Measurements from ENCODE around the gene KRTAP19-2. TPM values are rescaled to one million over a fixed set of nuclear protein-coding genes. Genes with fewer than 3 reads are reported as not detected.

Gene KRTAP19-2
- total and polyA plus RNA-seq, 9 of the 15 experiments (the other 6 are each of a cell fraction or from before 2014, with no cell fraction given) = not detected

DNA sequence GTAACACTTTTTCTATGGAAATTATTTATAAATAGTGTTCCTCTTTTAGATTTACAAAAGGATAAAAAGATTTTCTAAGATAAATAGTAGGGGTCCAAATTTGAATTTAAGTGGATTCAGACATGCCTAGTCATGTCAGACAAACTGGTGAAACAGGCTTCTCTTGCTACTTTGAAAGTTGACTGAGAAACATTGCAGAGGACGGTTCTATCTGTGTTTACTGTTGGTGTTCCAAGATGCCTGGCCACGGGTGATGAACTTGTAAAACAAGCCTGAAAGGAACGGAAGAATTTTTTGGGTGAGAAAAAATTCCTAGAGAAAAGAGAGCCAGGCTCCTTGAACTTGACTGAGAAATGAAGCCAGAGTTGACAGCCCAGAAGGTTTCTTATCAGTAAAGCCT is 9.2 kb downstream of the KRTAP19-2 start:
- ATAC-seq (no peak), FAIRE-seq (no peak), DNase-seq (ENCODE audit: extremely low read depth in 1 of 4, low spot score in 3 of 4) (no peak)
- in situ Hi-C loops (cut with MboI) = no loop called here
- Histone ChIP-seq H3K79me2 (ENCODE audit: control insufficient read depth, insufficient read depth, low read length) (no peaks in the 10 kb centered on the region), H3K27ac (ENCODE audit: extremely low read depth, low read depth, low read length) (no peak overlapping the region), H2AFZ (ENCODE audit: low read depth, low read length) (no peak overlapping the region), H3K4me3 (no peak overlapping the region), H3K4me1 (replicated peaks in 1 of 2; ENCODE audit: control insufficient read depth in 2 of 2, insufficient read depth in 2 of 2, low read length in 2 of 2) (no peaks in the 10 kb centered on the region), H3K4me2 (ENCODE audit: insufficient read depth, low read length) (no peak overlapping the region), H4K20me1 (replicated peaks; ENCODE audit: control insufficient read depth, insufficient read depth, low read length) (no peaks in the 10 kb centered on the region), H3K27me3 (ENCODE audit: control insufficient read depth in 2 of 2, insufficient read depth in 2 of 2, low read length in 2 of 2) (no peaks in the 10 kb centered on the region), H3K9ac (ENCODE audit: insufficient read depth in 1 of 2, low read depth in 2 of 2, low read length in 2 of 2) (no peak overlapping the region), H3K9me3 (replicated peaks; ENCODE audit: control insufficient read depth, insufficient read depth, low read depth, low read length) (no peaks in the 10 kb centered on the region; the same call in 1 of the 2 replicates), H3K9me1 (ENCODE audit: control insufficient read depth, insufficient read depth, low read length) (no peaks in the 10 kb centered on the region), H3K36me3 (ENCODE audit: control insufficient read depth, insufficient read depth, low read length) (no peaks in the 10 kb centered on the region)
- BruUV-seq (replicated peaks) = no TSS peak
- ChIA-PET CTCF (ENCODE audit: low intra/inter-chr PET ratio) (no interaction called here), POLR2A (no interaction called here)
- 0% methylated on average over 3 of the region's 3 CpGs for WGBS (ENCODE audit: insufficient coverage, low coverage, missing lambda C conversion rate)
- no peak for TF ChIP-seq RFX7 (CRISPR knock-in tag; IDR thresholded peaks at IDR 0.05)
- no peak for TF ChIP-seq TRIM28 (IDR thresholded peaks at IDR 0.05)
- no peak for TF ChIP-seq NCOA4 (IDR thresholded peaks at IDR 0.05; ENCODE audit: partially characterized antibody)
- TF ChIP-seq, protein P1, sequence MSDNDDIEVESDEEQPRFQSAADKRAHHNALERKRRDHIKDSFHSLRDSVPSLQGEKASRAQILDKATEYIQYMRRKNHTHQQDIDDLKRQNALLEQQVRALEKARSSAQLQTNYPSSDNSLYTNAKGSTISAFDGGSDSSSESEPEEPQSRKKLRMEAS (CRISPR knock-in tag; IDR thresholded peaks at IDR 0.05) = no peak
- no peak for TF ChIP-seq SRSF9 (IDR thresholded peaks at IDR 0.05; ENCODE audit: borderline replicate concordance, low read depth, low read length)
- TF ChIP-seq IRF2 (CRISPR knock-in tag; IDR thresholded peaks at IDR 0.05) = no peak
- no peak for TF ChIP-seq RFX5 (IDR thresholded peaks at IDR 0.05; ENCODE audit: low read depth, low read length)
- TF ChIP-seq TEAD1 (CRISPR knock-in tag; IDR thresholded peaks at IDR 0.05) = no peak
- no peak for TF ChIP-seq KDM1A (IDR thresholded peaks at IDR 0.05)
- TF ChIP-seq SIN3A (IDR thresholded peaks at IDR 0.05; ENCODE audit: borderline replicate concordance in 2 of 2, control insufficient read depth in 1 of 2, low read depth in 2 of 2, low read length in 2 of 2) = no peak
- TF ChIP-seq ZNF445 (CRISPR knock-in tag; IDR thresholded peaks at IDR 0.05; ENCODE audit: low read depth) = no peak
- intact Hi-C loops (cut with micrococcal nuclease) = no loop called here

Data from K562 (cell line).